ENCODE results near the gene NNAT. TPM values are rescaled to one million over a fixed set of nuclear protein-coding genes. Genes with fewer than 3 reads are reported as not detected.

Gene NNAT
- polyA plus RNA-seq, 1 donor from 2014 or later, result 996 TPM

DNA sequence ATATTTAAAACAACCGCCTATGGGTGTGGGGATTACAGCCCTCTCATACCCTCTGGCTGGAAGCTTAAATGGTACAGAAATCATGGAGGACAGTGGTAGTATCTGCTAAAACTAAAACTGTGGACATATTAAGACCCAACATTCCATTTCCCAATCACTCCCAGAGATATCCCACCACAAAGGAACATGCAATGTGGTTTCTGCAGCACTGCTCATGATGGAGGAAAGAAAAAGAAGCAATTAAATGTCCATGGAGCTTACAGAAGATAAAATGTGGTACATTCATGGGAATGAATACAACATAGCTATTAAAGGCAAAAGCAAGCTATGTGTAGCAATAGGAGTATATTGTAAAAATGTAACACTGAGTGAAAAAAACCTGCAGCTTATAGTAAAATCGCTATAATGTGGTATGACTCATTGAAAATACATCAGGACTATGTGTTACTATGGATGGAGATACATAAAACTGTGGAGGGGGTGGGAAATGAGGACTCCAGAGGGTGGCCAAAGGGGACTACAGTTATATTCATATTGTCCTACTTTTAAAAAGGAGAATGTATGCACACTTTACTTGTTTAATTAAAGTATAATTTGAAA lies 22.9 kb upstream of the NNAT start:
- Histone ChIP-seq H3K27me3 (ENCODE audit: insufficient read depth, low read depth, low read length) (no peaks in the 10 kb centered on the region), H2AFZ (ENCODE audit: low read depth, low read length) (no peak overlapping the region), H4K20me1 (ENCODE audit: insufficient read depth) (no peaks in the 10 kb centered on the region), H3K4me2 (ENCODE audit: low read length) (no peak overlapping the region), H3K9me2 (ENCODE audit: insufficient read depth, low read length) (no peaks in the 10 kb centered on the region), H3K4me3 (ENCODE audit: low read length) (no peak overlapping the region), H3K27ac (ENCODE audit: low read length) (no peak overlapping the region), H3F3A (ENCODE audit: insufficient read depth, low read length, poor library complexity, severe bottlenecking) (no peaks in the 10 kb centered on the region), H3K36me3 (ENCODE audit: insufficient read depth, low read length) (no peaks in the 10 kb centered on the region), H3K79me2 (replicated peaks; ENCODE audit: insufficient read depth, low read length) (no peaks in the 10 kb centered on the region), H3K9ac (ENCODE audit: low read length) (no peak overlapping the region), H3K9me3 (ENCODE audit: low read length) (no peaks in the 10 kb centered on the region)
- no peak for TF ChIP-seq EP300 (conservative IDR thresholded peaks at IDR 0.05; ENCODE audit: poor library complexity, severe bottlenecking)
- TF ChIP-seq, protein P1, sequence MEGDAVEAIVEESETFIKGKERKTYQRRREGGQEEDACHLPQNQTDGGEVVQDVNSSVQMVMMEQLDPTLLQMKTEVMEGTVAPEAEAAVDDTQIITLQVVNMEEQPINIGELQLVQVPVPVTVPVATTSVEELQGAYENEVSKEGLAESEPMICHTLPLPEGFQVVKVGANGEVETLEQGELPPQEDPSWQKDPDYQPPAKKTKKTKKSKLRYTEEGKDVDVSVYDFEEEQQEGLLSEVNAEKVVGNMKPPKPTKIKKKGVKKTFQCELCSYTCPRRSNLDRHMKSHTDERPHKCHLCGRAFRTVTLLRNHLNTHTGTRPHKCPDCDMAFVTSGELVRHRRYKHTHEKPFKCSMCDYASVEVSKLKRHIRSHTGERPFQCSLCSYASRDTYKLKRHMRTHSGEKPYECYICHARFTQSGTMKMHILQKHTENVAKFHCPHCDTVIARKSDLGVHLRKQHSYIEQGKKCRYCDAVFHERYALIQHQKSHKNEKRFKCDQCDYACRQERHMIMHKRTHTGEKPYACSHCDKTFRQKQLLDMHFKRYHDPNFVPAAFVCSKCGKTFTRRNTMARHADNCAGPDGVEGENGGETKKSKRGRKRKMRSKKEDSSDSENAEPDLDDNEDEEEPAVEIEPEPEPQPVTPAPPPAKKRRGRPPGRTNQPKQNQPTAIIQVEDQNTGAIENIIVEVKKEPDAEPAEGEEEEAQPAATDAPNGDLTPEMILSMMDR (IDR thresholded peaks at IDR 0.05; ENCODE audit: poor library complexity, severe bottlenecking), result no peak
- no peak for TF ChIP-seq TAF1 (IDR thresholded peaks at IDR 0.05; ENCODE audit: low read depth)
- TF ChIP-seq POLR2AphosphoS5 (IDR thresholded peaks at IDR 0.05), result no peak
- TF ChIP-seq MXI1 (conservative IDR thresholded peaks at IDR 0.05; ENCODE audit: poor library complexity, severe bottlenecking), result no peak
- TF ChIP-seq REST (IDR thresholded peaks at IDR 0.05; ENCODE audit: borderline replicate concordance), result no peak
- TF ChIP-seq EZH2 (IDR thresholded peaks at IDR 0.05; ENCODE audit: borderline replicate concordance, insufficient read depth, low read length, poor library complexity, severe bottlenecking), result no peak
- TF ChIP-seq SMC3 (conservative IDR thresholded peaks at IDR 0.05; ENCODE audit: poor library complexity), result no peak
- TF ChIP-seq RAD21 (conservative IDR thresholded peaks at IDR 0.05), result no peak

DNA sequence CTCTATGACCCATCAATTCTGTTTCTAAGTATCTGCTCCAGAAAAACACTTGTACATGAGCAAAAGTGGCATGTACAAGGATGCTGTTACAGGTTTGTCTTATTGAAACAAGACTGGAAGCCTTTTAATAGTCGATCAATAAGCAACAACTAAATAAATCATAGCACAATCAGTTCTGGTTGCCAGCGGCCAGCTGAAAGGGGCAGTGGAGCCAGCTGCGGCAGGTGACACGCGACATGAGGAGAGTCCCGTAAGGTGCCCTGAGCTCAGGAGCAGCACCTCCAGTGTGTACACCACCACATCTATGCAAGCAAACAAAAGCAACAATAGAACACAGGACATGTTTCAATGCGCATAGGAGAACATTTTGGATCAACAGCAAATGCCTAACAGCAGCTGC lies 20.7 kb upstream of the NNAT start:
- Histone ChIP-seq H4K20me1 (ENCODE audit: insufficient read depth) (no peaks in the 10 kb centered on the region), H3F3A (ENCODE audit: insufficient read depth, low read length, poor library complexity, severe bottlenecking) (no peaks in the 10 kb centered on the region), H3K79me2 (replicated peaks; ENCODE audit: insufficient read depth, low read length) (no peaks in the 10 kb centered on the region), H2AFZ (ENCODE audit: low read depth, low read length) (no peak overlapping the region), H3K36me3 (ENCODE audit: insufficient read depth, low read length) (no peaks in the 10 kb centered on the region), H3K27ac (ENCODE audit: low read length) (no peak overlapping the region), H3K9me3 (ENCODE audit: low read length) (no peaks in the 10 kb centered on the region), H3K9ac (ENCODE audit: low read length) (no peak overlapping the region), H3K4me2 (ENCODE audit: low read length) (no peak overlapping the region), H3K9me2 (ENCODE audit: insufficient read depth, low read length) (no peaks in the 10 kb centered on the region), H3K4me3 (ENCODE audit: low read length) (no peak overlapping the region), H3K27me3 (ENCODE audit: insufficient read depth, low read depth, low read length) (no peaks in the 10 kb centered on the region)
- TF ChIP-seq EZH2 (IDR thresholded peaks at IDR 0.05; ENCODE audit: borderline replicate concordance, insufficient read depth, low read length, poor library complexity, severe bottlenecking), result no peak
- no peak for TF ChIP-seq RAD21 (conservative IDR thresholded peaks at IDR 0.05)
- no peak for TF ChIP-seq POLR2AphosphoS5 (IDR thresholded peaks at IDR 0.05)
- TF ChIP-seq, protein P1 (IDR thresholded peaks at IDR 0.05; ENCODE audit: poor library complexity, severe bottlenecking), result no peak
- no peak for TF ChIP-seq MXI1 (conservative IDR thresholded peaks at IDR 0.05; ENCODE audit: poor library complexity, severe bottlenecking)
- no peak for TF ChIP-seq TAF1 (IDR thresholded peaks at IDR 0.05; ENCODE audit: low read depth)
- TF ChIP-seq REST (IDR thresholded peaks at IDR 0.05; ENCODE audit: borderline replicate concordance), result no peak
- TF ChIP-seq SMC3 (conservative IDR thresholded peaks at IDR 0.05; ENCODE audit: poor library complexity), result no peak
- no peak for TF ChIP-seq EP300 (conservative IDR thresholded peaks at IDR 0.05; ENCODE audit: poor library complexity, severe bottlenecking)

Measured in neural cell (in vitro differentiated cells).